ENCODE results near the gene YAE1.
"Not testable (repeated sequence)": the region's sequence is repeated elsewhere in the genome, so short reads cannot be mapped to it uniquely, and the experiment has no call there.

YAE1 gene

DNA sequence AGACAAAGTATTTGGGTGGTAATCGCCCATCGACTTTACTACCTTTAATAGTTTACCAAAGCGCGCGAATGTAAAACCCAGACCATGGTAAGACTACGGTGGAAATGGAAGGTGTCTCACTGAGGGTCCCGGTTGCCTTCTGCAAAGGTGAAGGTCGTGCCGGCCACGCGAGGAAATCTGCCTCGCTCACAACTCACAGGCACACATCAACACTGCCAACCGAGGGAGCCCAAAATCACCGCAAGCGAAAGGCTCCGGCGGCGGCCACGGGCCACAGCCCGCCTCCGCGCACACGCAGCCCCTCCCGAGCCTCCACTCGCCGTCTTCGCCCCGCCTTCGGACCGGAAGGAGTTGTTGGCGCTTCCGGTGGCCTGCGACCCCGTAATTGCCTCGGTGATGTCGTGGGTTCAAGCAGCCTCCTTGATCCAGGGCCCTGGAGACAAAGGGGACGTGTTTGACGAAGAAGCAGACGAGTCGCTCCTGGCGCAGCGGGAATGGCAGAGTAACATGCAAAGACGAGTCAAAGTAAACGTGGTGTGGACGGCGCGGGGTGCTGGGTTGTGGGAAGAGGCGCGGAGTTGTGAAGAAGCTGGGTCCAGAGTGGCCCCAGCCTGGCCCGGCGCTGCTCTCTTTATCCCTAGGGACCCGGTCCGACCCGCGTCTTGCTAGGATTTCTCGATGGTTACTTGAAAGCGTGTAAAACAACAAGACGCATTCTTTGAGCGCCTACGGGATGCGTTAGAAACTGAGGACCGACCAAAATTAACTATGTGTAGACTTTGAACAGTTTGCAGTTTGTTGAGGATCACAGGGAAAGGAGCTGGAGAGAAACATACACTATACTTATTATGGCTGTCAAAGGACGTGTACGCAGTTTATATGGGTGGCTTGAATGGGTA, at the start of gene YAE1:
TSS of gene YAE1 (plus strand) at position 382 of the 899 bp plus-strand sequence. CDS start at position 397, 15 bp downstream.
- peak; percentile 78 for DNase-seq

DNA sequence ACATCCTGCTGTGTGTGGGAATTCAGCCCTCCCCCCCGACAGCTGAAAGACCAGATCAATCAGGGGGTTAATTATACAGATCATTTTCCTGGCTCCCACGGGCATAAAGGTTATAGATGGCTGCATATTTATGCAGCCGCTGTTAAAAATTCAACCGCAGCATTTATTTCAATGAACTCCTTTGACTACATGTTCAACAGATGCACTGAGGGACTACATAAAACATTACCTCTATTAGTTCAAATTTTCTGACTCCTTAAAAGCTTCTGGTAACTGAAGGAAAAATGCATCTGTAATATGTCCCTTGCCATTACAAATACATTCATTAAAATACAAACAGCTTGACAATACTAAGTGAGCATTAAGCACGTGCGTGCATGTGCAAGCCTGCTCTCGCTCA, 49.7 kb upstream of the YAE1 start:
- no peak for DNase-seq

GRCh38 chr7:39517240-39517639, 49.0 kb upstream of the YAE1 start:
- no peak for DNase-seq

- no peak for DNase-seq
These were observed 40.3 kb upstream of the YAE1 start for GRCh38 chr7:39525926-39526325.

DNA sequence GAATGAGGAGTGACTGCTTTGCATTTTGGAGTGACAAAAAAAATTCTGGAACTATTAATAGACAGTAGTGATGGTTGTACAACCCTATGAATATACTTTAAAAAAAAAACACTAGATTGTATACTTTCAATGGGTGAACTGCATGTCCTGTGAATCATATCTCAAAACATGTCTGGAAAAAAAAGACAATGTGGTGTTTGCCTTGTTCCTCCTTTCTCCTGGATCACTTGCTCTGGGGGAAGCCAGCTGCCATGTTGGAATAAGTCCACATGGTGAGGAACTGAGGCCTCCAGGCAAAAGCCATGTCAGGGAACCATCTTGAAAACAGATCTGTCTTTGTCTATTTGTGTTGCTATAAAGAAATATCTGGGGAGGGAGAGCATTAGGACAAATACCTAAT, 39.5 kb upstream of the YAE1 start:
- DNase-seq: no peak

GRCh38 chr7:39527296-39527695, 38.9 kb upstream of the YAE1 start:
- no peak for DNase-seq

DNA sequence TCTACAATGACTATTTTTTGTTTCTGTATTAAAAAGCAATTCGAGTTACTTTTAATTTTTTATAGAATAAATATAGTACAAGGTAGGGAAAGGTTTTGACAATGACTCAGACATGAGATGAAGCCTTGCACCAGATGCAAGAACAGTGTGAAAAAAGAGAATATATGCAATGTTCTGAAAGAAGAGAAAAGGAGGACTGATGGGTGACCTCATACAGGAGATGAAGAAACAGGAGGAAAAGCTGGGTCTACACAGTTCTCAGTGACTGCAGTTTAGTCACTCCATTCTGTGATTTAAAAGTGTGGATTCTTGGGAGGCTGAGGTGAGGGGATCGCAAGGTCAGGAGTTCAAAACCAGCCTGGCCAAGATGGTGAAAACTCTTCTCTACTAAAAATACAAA, 38.3 kb upstream of the YAE1 start:
- DNase-seq: no peak

DNA sequence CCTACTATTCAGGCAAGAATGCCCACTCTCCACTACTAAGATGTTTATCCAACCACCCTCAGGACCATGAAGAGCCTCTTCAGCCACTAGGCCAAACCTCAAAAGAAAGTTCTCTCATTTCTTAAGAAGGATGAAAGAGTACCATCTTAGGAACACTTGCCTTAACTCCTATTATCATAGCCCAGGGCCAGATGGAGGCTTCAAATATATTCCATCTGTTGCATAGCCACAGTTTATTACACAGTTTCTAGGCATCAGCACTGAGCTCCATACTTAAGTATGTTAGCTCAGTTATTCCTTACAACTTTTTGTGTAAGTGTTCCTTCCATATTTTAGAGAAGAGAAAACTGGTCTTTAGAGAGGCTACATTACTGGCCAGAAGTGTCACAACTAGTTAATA, 37.4 kb upstream of the YAE1 start:
- no peak for DNase-seq

GRCh38 chr7:39529582-39529981, 36.6 kb upstream of the YAE1 start:
- no peak for DNase-seq

- no peak for DNase-seq
These were observed 35.2 kb upstream of the YAE1 start for GRCh38 chr7:39530971-39531370.

- no peak for DNase-seq
These were observed 34.4 kb upstream of the YAE1 start for GRCh38 chr7:39531818-39532217.

DNA sequence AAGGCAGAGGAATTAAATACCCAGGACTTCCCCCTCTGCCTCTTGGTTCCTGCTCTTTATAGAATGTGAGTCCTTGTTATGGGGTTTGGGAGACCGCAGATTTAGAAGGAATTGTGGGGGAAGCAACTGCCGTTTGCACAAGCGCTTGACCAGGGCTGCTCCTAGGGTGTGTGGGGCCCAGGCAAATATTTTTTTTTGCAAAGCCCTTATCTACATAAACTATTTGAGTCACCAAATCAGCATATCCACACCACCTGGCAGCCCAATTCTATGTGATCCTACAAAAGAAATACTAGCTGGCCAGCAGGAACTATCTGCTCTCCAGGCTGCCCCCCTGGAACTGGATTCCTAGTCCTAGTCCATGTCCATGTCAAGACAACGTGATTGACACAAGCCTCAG, 33.4 kb upstream of the YAE1 start:
- DNase-seq: no peak

DNA sequence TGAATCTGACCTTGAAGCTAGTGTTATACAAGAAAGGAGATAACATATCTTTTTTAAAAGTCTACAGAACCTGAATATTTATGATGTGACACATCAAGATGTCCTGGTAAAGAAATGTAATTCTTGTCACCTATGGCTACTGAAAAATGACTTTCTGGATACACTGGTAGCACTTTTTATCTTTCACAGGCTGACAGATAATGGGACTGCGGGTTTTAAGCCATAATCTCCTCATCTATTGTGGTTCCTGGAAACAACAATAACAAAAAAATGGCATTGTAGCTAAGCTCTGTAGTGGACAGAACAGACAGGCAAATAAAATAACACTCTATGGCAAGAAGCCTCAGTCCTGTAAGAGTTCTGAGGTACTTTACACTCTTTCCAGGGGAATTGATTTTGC, 31.6 kb upstream of the YAE1 start:
- DNase-seq: no peak

GRCh38 chr7:39535064-39535463, 31.1 kb upstream of the YAE1 start:
- DNase-seq: no peak

- DNase-seq: no peak
These were observed 30.5 kb upstream of the YAE1 start for GRCh38 chr7:39535720-39536119.

GRCh38 chr7:39536951-39537350, 29.3 kb upstream of the YAE1 start:
- no peak for DNase-seq

- DNase-seq: no peak
These were observed 26.4 kb upstream of the YAE1 start for GRCh38 chr7:39539816-39540215.

DNA sequence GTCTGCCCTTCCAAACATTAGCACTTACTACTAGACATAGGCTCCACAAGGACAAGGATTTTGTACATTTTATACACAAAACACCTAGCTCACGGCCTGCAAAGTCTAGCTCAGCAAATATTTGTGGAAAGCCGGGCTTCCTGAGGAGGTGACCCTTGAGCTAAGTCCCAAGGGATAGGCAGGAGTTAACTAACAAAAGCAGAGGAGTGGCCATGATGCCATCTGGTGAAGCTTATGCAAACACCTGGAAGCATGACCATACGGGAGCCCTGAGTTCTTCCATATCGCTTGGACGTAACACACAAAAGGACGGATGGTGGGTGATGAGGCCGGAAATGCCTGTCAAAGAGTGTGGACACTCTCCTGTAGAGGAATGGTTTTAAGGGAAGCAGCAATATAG, 25.9 kb upstream of the YAE1 start:
- no peak for DNase-seq

DNA sequence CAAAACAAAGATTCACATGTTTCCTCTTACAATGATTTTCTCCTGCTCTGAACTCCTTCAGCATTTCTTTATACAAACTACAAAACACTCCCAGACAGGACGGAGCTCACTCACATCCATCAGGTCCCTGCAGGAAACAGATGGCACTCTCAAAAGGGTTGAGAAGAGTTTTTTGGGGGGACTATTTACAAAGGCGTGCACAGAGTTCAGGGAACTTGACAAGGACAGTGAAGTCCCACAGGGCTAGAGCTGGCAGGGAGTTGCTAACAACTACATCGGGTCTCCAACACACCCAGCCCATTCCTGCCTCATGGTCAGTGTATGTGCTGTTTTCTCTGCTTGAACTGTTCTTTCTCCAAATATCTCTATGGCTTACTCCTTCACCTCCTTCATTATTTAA, 24.7 kb upstream of the YAE1 start:
- DNase-seq: no peak

- DNase-seq: not testable (repeated sequence)
These were observed 21.4 kb upstream of the YAE1 start for GRCh38 chr7:39544774-39545173.

DNA sequence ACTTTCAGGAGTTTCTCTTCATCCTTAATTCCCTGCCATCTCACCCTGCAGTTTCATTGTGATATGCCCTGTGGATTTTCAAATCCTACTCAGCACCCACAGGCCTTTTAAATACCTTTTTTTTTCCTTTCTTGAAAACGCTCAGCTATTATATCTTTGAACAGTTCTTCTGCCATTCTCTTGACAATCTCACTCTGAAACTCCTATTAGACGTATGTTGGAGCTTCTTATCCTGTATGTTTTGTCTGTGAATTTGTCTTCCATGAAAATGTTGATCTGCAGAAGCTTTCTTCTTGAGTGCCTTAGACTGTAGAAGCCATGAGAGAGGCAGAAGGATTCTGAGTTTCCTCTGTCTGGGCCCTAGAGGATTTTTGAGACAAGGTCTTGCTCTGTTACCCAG, 18.9 kb upstream of the YAE1 start:
- DNase-seq: no peak

DNA sequence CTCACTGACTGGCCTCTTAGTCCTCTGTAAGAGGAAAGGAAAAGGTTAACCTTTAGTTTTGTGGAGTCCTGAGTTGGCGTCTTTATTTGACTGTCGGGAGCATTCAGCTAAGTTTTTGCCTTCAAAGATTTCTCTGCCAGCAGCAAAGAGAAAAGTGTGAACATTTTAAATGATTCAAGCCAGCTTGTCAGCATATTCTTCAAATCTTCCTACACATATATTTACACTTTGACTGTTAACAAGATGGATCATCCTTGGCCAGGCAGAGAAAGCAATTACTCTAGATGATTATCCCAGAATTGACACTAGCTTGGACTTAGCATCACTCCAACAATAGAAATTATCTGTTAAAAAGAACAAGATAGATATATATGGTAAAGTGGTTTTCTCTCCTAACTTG, 15.8 kb upstream of the YAE1 start:
- DNase-seq: no peak

GRCh38 chr7:39553436-39553835, 12.8 kb upstream of the YAE1 start:
- no peak for DNase-seq

- DNase-seq: no peak
These were observed 11.5 kb upstream of the YAE1 start for GRCh38 chr7:39554583-39555165.

- no peak for DNase-seq
These were observed 9.0 kb upstream of the YAE1 start for GRCh38 chr7:39557222-39557621.
